Sigmoid colon (tissue), 3 donors: ENCODE results near the gene ADAMTS2.

Source experiments
- CTCF ChIP-seq, 4 experiments: fragments of 450-650 bp in 3 of 4; fragments of 200-600 bp in 1 of 4; IDR thresholded peaks; one replicate each; pipeline ENCODE4 v1.5.1; 2016 to 2019; ENCODE audit warnings: antibody characterized with exemption in 4 of 4, mild to moderate bottlenecking in 3 of 4, moderate library complexity in 2 of 4
- POLR2A ChIP-seq, 2 donors: fragments of 450-650 bp; IDR thresholded peaks; one replicate each; pipeline ENCODE4 v1.6.1; 2016; ENCODE audit warnings: antibody characterized with exemption in 2 of 2, mild to moderate bottlenecking in 2 of 2, moderate library complexity in 2 of 2

GRCh38 chr5:179185941-179186411, 159.3 kb downstream of the ADAMTS2 start:
- no peak for TF ChIP-seq CTCF (IDR thresholded peaks at IDR 0.05)
- TF ChIP-seq POLR2A (IDR thresholded peaks at IDR 0.05) = no peak
